RKO (cell line): Measurements from ENCODE around the gene AFF3.

Experiments
- DNase-seq: peaks from one replicate; pipeline ENCODE4 v3.0.0-alpha.2; 2016; ENCODE audit warnings: low spot score

AFF3 gene

DNA sequence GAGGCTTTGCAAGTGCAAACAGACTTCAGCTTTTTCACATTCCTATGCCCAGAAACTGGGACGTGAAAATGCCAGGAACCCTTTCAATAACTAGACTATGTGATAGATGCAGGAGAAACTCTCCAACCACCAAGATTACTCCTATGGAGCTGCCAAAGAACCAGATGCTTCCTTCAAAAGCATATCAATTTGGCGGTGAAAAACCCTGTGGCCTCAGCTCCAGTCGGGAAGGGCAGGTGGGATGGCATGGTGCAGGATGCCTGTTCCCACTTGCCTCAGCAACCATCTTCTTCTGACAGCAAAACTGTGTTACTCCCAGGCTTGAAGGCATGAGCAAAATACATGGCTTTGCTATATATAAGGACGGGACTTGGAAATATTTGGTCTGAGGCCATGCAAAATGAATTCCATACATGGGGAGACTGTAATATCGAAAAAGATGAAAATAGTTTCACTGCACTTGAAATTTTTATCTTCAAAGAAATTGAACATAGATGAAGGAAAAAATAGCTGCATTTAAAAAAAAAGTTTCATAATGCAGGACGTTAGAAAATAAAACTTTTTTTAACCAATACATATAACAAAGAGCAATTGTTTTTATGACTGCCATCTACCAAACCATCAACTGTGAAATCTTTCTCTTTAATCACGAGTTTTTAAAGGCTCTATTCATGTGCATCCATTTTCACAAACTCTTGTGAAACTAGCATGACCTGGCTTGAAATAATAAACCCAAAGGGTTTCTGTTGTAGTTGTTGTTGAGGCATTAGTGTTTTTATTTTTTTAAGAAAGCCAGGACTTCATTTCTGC is 99.1 kb downstream of the AFF3 start:
- no peak for DNase-seq

- no peak for DNase-seq
Observed at GRCh38 chr2:100042562-100042961, 99.8 kb downstream of the AFF3 start.

DNA sequence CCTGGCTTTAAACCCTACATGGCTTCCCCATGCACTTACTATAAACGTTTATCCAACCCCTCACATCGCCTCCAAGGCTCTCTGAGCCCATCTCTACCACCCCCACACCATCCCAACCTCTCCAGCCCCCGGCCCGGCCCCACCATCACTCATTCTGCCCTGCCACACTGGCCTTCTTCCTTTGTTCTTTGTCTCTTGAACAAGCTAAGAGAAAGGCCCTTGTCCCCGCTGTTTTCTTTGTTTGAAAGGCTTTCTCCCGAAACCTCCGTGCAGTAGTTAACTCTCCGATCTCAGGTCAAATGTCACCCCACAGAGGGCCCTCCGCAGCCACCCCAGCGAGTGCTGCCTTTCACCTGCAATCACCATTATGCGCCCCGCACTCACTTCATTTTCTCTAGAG is 100.4 kb downstream of the AFF3 start:
- DNase-seq = no peak

DNA sequence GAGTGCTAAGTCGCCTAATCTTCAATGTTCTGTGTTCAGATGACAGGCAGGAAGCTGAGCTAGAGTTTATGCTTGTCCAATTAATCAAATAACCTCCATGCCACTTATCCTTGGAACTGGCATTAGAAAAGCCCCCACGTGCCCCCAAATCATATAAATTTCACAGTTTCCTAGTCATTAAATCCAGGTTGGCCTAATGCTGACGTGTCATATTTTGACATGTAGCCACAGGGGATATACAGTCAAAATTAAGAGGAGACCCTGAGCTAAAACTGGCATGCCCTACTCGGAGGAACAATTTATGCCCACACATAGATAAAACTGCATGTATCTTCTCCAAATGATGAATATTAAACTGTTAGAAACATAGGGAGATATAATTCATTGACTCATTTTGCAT is 101.0 kb downstream of the AFF3 start:
- DNase-seq = no peak

- DNase-seq = no peak
Observed at GRCh38 chr2:100040906-100041305, 101.5 kb downstream of the AFF3 start.

DNA sequence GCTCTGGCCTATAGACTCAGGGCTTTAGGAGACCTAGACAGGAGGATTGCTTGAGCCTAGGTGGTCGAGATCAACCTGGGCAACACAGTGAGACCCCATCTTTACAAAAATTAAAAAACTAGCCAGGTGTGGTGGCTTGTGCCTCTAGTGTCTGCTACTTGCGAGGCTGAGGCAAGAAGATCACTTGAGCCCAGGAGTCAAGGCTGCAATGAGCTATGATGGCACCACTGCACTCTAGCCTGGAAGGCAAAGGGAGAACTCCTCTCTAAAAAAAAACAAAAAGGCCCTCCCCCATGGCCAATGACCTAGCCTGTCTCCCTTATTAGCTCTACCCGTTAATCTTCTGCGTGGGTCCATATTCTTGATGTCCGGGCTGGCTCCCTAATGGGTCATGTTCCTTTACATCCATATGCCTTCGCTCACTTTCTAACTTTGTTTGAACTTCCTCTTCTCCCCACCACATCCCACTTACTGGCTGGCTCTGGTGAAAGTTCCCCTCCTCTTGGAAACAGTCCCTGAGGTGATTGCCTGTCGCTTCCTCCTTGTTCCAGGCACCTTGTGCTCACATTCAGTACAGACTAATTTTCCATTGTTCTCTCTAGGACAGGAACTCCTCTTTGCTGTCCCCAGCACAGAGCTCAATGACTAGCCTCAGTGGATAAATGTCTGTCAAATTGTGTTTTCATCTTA is 103.0 kb downstream of the AFF3 start:
- no peak for DNase-seq

DNA sequence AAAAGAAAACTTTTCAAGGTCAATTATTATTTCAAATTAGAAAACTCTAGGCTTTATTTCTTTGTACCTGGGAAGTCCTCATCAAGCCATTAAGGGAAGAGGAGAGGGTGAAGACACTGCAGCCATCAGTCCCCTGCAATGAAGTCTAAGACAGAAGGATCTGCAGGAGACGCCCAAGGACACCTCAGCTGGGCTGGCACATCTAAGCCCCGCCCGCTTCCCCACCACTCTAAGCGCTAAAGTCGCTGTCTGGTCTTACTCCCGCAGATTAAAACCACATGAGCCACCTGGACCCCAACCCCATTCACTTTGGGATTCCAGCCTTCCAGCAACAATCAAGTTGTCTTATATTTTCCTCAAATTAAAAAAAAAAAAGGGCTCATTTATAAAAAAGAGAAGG is 104.4 kb downstream of the AFF3 start:
- no peak for DNase-seq

- no peak for DNase-seq
Observed at GRCh38 chr2:100036793-100037192, 105.6 kb downstream of the AFF3 start.

- no peak for DNase-seq
Observed at GRCh38 chr2:100036026-100036425, 106.4 kb downstream of the AFF3 start.

GRCh38 chr2:100034431-100034830 is 108.0 kb downstream of the AFF3 start:
- DNase-seq = no peak

GRCh38 chr2:100033976-100034375 is 108.4 kb downstream of the AFF3 start:
- DNase-seq = no peak

- no peak for DNase-seq
Observed at GRCh38 chr2:100031604-100032003, 110.8 kb downstream of the AFF3 start.

- DNase-seq = no peak
Observed at GRCh38 chr2:100029460-100029859, 112.9 kb downstream of the AFF3 start.

GRCh38 chr2:100021791-100022340 is 120.5 kb downstream of the AFF3 start:
- no peak for DNase-seq

GRCh38 chr2:100019499-100019898 is 122.9 kb downstream of the AFF3 start:
- no peak for DNase-seq

DNA sequence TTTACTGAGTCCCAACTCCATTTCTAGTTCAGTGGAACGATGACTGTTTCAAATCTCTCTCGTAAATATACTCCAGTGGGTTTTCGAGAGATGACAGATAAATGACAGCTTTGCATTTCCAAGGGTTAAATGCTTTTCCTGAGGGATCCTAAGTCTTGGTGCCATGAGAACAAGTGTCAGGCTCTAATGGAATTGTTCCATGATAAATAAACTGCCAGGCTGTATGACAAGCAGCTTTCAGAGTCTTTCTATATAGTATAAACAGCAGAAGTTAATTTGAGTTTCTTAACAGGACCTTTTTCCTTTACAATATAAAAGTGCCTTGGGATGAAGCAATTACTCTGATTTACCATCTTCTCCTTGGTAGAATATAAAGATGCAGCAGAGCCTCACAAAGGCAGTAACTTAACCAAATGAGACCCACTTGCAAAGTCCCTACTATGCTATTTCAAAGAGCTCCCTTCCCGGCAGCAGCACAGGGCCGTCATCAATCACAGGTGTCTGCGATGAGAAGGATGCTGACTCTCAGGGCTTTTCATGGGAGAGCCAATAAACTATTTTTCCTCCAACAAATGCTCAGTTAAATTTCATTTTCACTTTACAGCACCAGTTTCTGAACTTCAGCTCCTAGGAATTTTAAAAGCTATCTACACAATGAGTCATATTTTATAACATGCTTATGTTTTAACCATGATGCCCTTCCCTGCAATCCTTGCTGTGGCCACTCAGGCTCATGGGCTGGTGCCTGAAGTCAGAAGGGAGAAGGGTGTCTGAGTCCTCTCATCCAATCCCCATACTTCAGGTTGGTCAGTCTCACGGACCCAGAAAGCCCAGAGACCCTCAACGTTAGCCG is 123.8 kb downstream of the AFF3 start:
- DNase-seq = no peak

- DNase-seq = no peak
Observed at GRCh38 chr2:100017633-100018032, 124.8 kb downstream of the AFF3 start.

DNA sequence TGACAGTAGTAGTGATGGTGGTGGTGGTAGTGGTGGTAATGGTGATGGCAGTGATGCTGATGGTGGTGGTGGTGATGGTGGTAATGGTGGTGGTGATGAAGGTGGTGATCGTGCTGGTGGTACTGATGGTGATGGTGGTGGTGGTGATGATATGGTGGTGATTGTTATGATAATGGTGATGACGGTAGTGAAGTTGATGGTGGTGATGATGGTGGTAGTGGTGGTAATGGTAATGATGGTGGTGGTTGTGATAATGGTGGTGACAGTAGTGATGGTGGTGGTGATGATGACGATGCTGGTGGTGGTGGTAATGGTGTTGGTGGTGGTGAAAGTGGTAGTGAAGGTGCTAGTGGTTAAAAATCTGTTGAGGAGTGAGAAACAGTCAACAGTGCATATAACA is 125.6 kb downstream of the AFF3 start:
- DNase-seq = no peak

DNA sequence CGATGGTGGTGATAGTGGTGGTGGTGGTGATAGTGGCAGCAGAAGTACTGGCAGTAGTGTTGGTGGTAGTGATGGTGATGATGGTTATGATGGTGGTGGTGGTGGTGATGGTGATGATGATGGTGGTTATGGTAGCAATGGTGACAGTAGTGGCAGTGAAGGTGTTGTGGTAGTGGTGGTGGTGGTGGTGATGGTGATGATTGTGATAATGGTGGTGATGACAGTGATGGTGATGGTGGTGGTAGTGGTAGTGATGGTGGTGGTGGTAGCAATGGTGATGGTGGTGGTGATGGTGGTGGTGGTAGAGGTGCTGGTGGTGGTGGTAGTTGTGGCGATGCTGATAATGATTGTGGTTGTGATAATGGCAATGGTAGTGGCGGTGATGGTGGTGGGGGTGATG is 126.5 kb downstream of the AFF3 start:
- no peak for DNase-seq

DNA sequence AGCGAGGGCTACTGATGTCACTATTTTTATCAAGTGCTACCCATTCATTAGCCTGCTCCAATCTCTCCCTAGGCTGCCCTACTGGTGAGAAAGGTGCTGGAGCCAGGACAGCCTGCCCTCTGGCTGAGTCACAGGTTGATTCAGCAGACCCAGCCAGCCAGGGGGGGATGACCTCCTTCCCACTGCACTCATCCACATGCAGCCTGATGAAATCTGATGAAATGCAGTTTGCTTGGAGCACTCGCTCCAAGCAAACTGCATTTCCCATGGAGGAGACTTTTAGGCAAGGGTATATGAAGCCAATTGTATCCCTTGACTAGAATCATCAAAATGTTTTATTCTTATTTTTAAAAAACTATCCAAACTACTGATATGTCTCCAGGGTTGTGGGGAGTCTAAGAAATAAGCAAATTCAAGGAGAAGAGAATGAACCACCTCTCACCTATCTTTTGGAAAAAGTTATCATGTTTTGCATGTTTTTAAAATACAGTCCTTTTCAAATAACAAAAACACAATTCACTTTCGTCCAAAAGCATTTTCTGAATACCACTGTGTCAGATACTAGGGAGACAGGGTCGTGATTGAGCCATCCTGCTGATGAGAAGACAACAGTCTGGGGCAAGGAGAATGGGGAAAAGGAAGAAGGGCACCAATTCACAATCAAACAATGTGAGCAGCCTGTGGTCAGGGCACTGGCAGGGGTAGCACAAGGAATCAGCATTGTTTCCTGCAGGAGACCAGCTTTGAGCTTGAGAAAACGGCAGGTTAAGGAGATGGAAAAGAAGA is 128.3 kb downstream of the AFF3 start:
- peak; percentile 91 for DNase-seq

DNA sequence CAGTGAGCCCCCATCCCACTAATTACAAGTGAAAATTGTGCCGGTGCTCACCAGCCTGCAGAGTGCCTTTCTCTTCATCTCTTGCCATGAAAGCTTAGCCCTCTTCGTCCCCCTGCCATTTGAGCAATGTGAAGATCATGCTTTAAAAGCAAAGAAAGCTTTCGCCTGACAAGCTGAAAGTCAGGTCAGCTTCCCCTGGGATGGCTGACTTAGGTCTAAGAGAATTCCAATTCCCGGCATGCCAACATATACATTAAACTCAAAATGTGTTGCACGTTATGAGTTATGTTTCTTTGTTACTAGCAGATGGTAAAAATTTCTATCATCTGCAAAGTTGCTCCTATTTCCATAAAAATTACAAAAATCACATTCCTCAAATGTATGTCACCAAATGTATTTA is 129.8 kb downstream of the AFF3 start:
- no peak for DNase-seq

DNA sequence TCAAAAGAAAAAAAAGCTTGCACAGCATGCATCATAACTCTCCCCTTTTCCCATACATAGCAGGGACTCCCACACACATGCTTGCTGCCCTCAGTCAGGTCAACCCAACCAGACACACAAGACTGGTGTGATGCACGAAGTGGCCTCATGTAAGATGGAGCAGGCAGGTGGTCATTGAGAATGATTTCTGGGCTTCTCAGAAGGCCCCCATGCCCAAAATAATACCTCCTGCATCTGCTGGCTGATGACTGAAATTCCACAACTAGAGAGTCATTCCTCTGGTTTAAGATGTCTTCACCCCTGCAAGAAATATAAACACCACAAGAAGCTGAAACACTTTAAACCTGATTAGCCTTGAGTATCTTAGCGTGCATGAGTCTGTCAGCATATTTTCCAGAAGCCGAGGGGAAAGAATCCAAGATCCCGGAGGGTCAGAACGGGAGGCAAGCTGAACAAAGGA is 131.1 kb downstream of the AFF3 start:
- no peak for DNase-seq
